OCI-LY7 (cell line): ENCODE measurements around the gene PPIG. TPM values are rescaled to one million over a fixed set of nuclear protein-coding genes. Genes with fewer than 3 reads are reported as not detected.

Experiments
- BruUV-seq: library from RNA; stranded (reverse); fragments of 400-500 nt; replicated peaks from 2 replicates; lab custom pipeline; 2021; lab: Mats Ljungman, UMichigan
- CTCF ChIA-PET: fragments of 300-600 bp; sonication (Branson Sonifier 250); formaldehyde crosslinking; loops from one replicate; lab custom pipeline; 2022; ENCODE audit warnings: antibody characterized with exemption; ENCODE audit not compliant: unreplicated experiment; lab: Charles Lee
- POLR2A ChIA-PET: fragments of 300-600 bp; sonication (Branson Sonifier 250); formaldehyde crosslinking; loops from one replicate; lab custom pipeline; 2022; ENCODE audit warnings: antibody characterized with exemption; lab: Charles Lee
- DNase-seq: peaks from one replicate; pipeline ENCODE4 v3.0.0-alpha.2; 2015; ENCODE audit warnings: low spot score
- H2AFZ ChIP-seq: fragments of 200-600 bp; sonication (generic), shearing (Covaris generic); 2 replicates; pipeline ENCODE4 v1.6.1; 2014; ENCODE audit warnings: mild to moderate bottlenecking, antibody characterized with exemption, low read length, moderate library complexity
- H3K27ac ChIP-seq: fragments of 200-600 bp; sonication (generic); 2 replicates; pipeline ENCODE4 v1.5.1; 2014; ENCODE audit warnings: mixed run types, low read depth, mild to moderate bottlenecking, moderate library complexity, low read length, inconsistent platforms; ENCODE audit not compliant: poor library complexity, severe bottlenecking
- H3K36me3 ChIP-seq: fragments of 200-600 bp; sonication (generic); 2 replicates; pipeline ENCODE4 v1.6.1; 2014; ENCODE audit warnings: mild to moderate bottlenecking, antibody characterized with exemption, low read length, moderate library complexity, mixed read lengths; ENCODE audit not compliant: insufficient read depth
- H3K4me1 ChIP-seq: fragments of 200-600 bp; sonication (generic); 2 replicates; pipeline ENCODE4 v1.5.1; 2014; ENCODE audit warnings: mild to moderate bottlenecking, low read length; ENCODE audit not compliant: insufficient read depth, poor library complexity, severe bottlenecking
- H3K4me2 ChIP-seq: fragments of 200-600 bp; sonication (generic); 2 replicates; pipeline ENCODE4 v1.6.1; 2014; ENCODE audit warnings: mild to moderate bottlenecking, low read length
- H3K4me3 ChIP-seq: fragments of 200-600 bp; sonication (generic); 2 replicates; pipeline ENCODE4 v1.5.1; 2014; ENCODE audit warnings: mild to moderate bottlenecking, low read depth, low read length; ENCODE audit not compliant: poor library complexity, severe bottlenecking
- H3K79me2 ChIP-seq: fragments of 200-600 bp; sonication (generic); 2 replicates; pipeline ENCODE4 v1.6.1; 2016; ENCODE audit warnings: low read depth, mild to moderate bottlenecking, low read length, moderate library complexity, mixed read lengths; ENCODE audit not compliant: insufficient read depth
- H3K9me2 ChIP-seq: fragments of 200-600 bp; sonication (generic); 2 replicates; pipeline ENCODE4 v1.6.1; 2016; ENCODE audit warnings: mild to moderate bottlenecking, low read length, mixed read lengths; ENCODE audit not compliant: insufficient read depth
- H3K9me3 ChIP-seq: fragments of 200-600 bp; sonication (generic); 2 replicates; pipeline ENCODE4 v1.6.1; 2014; ENCODE audit warnings: mild to moderate bottlenecking, mixed run types, low read length, mixed read lengths
- H4K20me1 ChIP-seq: fragments of 200-600 bp; sonication (generic); 2 replicates; pipeline ENCODE4 v1.6.1; 2014; ENCODE audit warnings: mild to moderate bottlenecking, antibody characterized with exemption, low read length, moderate library complexity, mixed read lengths; ENCODE audit not compliant: insufficient read depth
- EZH2phosphoT487 ChIP-seq: fragments of 200-600 bp; sonication (generic); IDR thresholded peaks from 2 replicates; pipeline ENCODE4 v1.6.1; 2018; ENCODE audit warnings: low read depth, borderline replicate concordance, mild to moderate bottlenecking, mixed run types, antibody characterized with exemption, low read length, moderate library complexity, mixed read lengths
- intact Hi-C: fragments of 100-400 bp; cut with micrococcal nuclease; formaldehyde crosslinking; loops from one replicate; pipeline ENCODE4 v1.10.0; 2022; ENCODE audit not compliant: unreplicated experiment
- total RNA-seq, 2 experiments: library from RNA; depleted of rRNA in 1 of 2; stranded (reverse); fragments of >200 nt in 1 of 2; shearing (Covaris generic) in 1 of 2; gene quantifications; 2 replicates each; pipeline ENCODE4 v1.2.3, GENCODE V29; 2014 to 2022
- TF ChIP-seq, protein P1 (sequence below): fragments of 200-600 bp; sonication (generic); conservative IDR thresholded peaks from 2 replicates; pipeline ENCODE4 v1.5.1; 2014; ENCODE audit warnings: mild to moderate bottlenecking, antibody characterized with exemption, low read length, moderate library complexity, mixed read lengths

PPIG gene
- total RNA-seq, 2 experiments from 2014 or later = 33.5 to 65.7 TPM

DNA sequence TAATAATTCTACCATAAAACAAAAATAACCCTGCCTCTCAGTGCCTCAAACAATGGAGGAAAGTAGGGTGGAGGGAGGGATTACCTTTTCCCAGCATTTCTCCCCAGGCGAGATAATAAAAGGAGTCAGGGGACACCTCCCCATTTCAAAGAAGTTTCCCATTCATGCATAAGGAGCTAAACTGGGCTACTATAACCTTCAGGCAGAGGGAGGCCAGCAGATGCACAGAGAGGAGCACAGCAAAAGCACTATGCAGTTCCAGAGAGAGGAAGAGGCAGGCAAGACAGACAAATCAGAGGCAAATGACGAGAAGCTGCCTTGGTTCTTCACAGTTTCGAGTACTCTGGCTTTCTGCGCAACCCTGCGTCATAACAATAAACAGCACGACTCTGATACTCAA is 92.7 kb downstream of the PPIG start:
- intact Hi-C loops = loop anchor here (5.0 kb wide), 1 partner anchor 150 kb away; no protein-coding TSS in a partner anchor
- DNase-seq = no peak

DNA sequence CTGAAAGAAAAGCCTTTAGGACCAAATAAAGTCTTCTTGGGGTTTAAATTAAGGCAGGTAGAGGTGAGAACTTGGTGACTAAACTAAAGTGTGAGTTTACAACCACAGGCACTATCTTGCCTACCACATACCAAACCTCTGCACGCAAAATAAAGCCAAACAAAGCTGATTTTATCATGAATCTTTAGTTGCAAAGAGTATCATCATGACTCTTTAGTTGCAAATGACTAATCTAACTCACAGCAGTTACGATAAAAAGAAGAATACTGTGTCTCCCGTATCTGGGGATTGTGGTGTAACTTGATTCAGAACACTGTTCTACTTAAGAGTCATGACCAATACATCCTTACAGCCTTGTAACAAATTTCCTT is 98.9 kb downstream of the PPIG start:
- H2AFZ ChIP-seq = no peak overlapping the region
- no peaks in the 10 kb centered on the region for H3K9me3 ChIP-seq
- ChIA-PET POLR2A (interaction anchor here (1.0 kb wide), 1 partner anchor 22 kb away, joined by 3 read pairs; no protein-coding TSS in a partner anchor), CTCF (no interaction called here)
- TF ChIP-seq EZH2phosphoT487 = no peak
- TF ChIP-seq, protein P1, sequence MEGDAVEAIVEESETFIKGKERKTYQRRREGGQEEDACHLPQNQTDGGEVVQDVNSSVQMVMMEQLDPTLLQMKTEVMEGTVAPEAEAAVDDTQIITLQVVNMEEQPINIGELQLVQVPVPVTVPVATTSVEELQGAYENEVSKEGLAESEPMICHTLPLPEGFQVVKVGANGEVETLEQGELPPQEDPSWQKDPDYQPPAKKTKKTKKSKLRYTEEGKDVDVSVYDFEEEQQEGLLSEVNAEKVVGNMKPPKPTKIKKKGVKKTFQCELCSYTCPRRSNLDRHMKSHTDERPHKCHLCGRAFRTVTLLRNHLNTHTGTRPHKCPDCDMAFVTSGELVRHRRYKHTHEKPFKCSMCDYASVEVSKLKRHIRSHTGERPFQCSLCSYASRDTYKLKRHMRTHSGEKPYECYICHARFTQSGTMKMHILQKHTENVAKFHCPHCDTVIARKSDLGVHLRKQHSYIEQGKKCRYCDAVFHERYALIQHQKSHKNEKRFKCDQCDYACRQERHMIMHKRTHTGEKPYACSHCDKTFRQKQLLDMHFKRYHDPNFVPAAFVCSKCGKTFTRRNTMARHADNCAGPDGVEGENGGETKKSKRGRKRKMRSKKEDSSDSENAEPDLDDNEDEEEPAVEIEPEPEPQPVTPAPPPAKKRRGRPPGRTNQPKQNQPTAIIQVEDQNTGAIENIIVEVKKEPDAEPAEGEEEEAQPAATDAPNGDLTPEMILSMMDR = no peak
- no TSS peak for BruUV-seq
- no peaks in the 10 kb centered on the region for H3K4me1 ChIP-seq
- no peak overlapping the region for H3K27ac ChIP-seq
- DNase-seq = no peak
- intact Hi-C loops = no loop called here
- no peaks in the 10 kb centered on the region for H3K79me2 ChIP-seq
- H4K20me1 ChIP-seq = no peaks in the 10 kb centered on the region
- no peaks in the 10 kb centered on the region for H3K36me3 ChIP-seq
- H3K9me2 ChIP-seq = no peaks in the 10 kb centered on the region
- H3K4me2 ChIP-seq = no peak overlapping the region
- no peak overlapping the region for H3K4me3 ChIP-seq

More for the DNA sequence above, 92.7 kb downstream of the PPIG start:
- Histone ChIP-seq H4K20me1 (no peaks in the 10 kb centered on the region), H2AFZ (no peak overlapping the region), H3K79me2 (no peaks in the 10 kb centered on the region), H3K4me3 (no peak overlapping the region), H3K9me2 (no peaks in the 10 kb centered on the region), H3K4me1 (no peaks in the 10 kb centered on the region), H3K36me3 (no peaks in the 10 kb centered on the region), H3K27ac (no peak overlapping the region), H3K4me2 (no peak overlapping the region), H3K9me3 (no peaks in the 10 kb centered on the region)
- ChIA-PET POLR2A (interaction anchor here (0.6 to 0.7 kb wide), 2 partner anchors 154 to 252 kb away, joined by 4 to 11 read pairs; no protein-coding TSS in a partner anchor), CTCF (no interaction called here)
- no TSS peak for BruUV-seq
- TF ChIP-seq, protein P1 = no peak
- TF ChIP-seq EZH2phosphoT487 = no peak

DNA sequence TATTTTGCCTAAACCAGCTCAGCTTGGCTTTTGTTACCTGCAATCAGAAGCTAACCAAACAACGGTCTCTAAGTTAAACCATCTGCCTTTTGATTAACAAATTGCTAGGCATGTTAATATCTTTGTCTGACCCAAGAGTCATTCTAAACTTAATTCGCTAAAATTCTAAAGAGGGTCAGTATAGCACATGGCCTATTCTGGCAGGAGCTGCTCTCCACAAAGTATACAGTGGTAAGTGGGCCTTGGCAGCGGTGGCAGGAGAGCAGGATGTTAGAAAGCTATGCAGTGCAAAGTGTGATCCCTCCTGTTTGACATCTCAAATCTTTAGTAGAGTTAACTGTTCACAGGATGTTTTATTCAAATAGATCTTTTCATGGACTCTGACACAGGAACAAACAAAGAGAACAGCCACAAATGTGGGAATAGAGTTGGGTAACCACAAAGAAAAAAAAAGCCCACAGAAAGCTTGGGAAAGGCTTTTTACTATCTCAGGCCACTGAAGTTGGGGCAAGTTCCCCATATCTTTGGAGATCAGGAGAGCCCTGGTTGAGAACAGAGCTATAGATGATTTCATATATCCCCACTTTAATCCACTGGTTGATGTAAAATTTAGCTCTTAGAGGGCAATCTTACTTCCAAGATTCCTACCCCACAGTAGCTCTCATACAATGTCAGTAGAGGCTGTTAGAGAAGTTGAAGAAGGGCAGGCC is 99.4 kb downstream of the PPIG start:
- BruUV-seq = no TSS peak
- no peaks in the 10 kb centered on the region for H4K20me1 ChIP-seq
- intact Hi-C loops = no loop called here
- no peaks in the 10 kb centered on the region for H3K9me3 ChIP-seq
- no peaks in the 10 kb centered on the region for H3K9me2 ChIP-seq
- DNase-seq = no peak
- H3K27ac ChIP-seq = no peak overlapping the region
- no peak overlapping the region for H3K4me3 ChIP-seq
- no peaks in the 10 kb centered on the region for H3K36me3 ChIP-seq
- no peak overlapping the region for H2AFZ ChIP-seq
- H3K4me2 ChIP-seq = no peak overlapping the region
- CTCF ChIA-PET = no interaction called here
- H3K4me1 ChIP-seq = no peaks in the 10 kb centered on the region
- no peaks in the 10 kb centered on the region for H3K79me2 ChIP-seq
- POLR2A ChIA-PET = interaction anchor here (0.6 to 1.0 kb wide), 2 partner anchors 9 to 21 kb away, joined by 3 read pairs; no protein-coding TSS in a partner anchor
- TF ChIP-seq, protein P1 = no peak
- TF ChIP-seq EZH2phosphoT487 = no peak
